WTC11 (cell line): ENCODE results near the gene ZKSCAN3.

Experiments used
- AFF4 ChIP-seq: sonication (generic); formaldehyde crosslinking; IDR thresholded peaks from 2 replicates; pipeline ENCODE4 v1.8.1; 2023; ENCODE audit warnings: mild to moderate bottlenecking, missing genetic modification reagents, borderline replicate concordance
- ATF2 ChIP-seq: sonication (generic); formaldehyde crosslinking; IDR thresholded peaks from 2 replicates; pipeline ENCODE4 v1.8.1; 2022; ENCODE audit warnings: low read depth, missing genetic modification reagents, borderline replicate concordance
- FOXJ3 ChIP-seq: sonication (generic); formaldehyde crosslinking; IDR thresholded peaks from 2 replicates; pipeline ENCODE4 v1.9.0; 2021; ENCODE audit warnings: missing genetic modification reagents, mild to moderate bottlenecking, borderline replicate concordance
- FOXP1 ChIP-seq: sonication (generic); formaldehyde crosslinking; IDR thresholded peaks from 2 replicates; pipeline ENCODE4 v1.8.0; 2022; ENCODE audit warnings: missing genetic modification reagents, mild to moderate bottlenecking, moderate library complexity, borderline replicate concordance
- JUN ChIP-seq: sonication (generic); formaldehyde crosslinking; IDR thresholded peaks from 2 replicates; pipeline ENCODE4 v1.8.0; 2023; ENCODE audit warnings: mild to moderate bottlenecking, missing genetic modification reagents
- MYBL2 ChIP-seq: sonication (generic); formaldehyde crosslinking; IDR thresholded peaks from 2 replicates; pipeline ENCODE4 v1.8.1; 2023; ENCODE audit warnings: mild to moderate bottlenecking, moderate library complexity, missing genetic modification reagents
- NFYB ChIP-seq: sonication (generic); formaldehyde crosslinking; conservative IDR thresholded peaks from 2 replicates; pipeline ENCODE4 v1.8.0; 2022; ENCODE audit warnings: low read depth, missing genetic modification reagents
- SP1 ChIP-seq: sonication (generic); formaldehyde crosslinking; conservative IDR thresholded peaks from 2 replicates; pipeline ENCODE4 v1.8.1; 2022; ENCODE audit warnings: missing genetic modification reagents
- TF ChIP-seq, protein P1 (sequence below): fragments of 200-600 bp; IDR thresholded peaks from 2 replicates; pipeline ENCODE4 v1.8.0; 2022; ENCODE audit warnings: antibody characterized with exemption
- TF ChIP-seq, protein P2 (sequence below): sonication (generic); formaldehyde crosslinking; IDR thresholded peaks from 2 replicates; pipeline ENCODE4 v1.8.0; 2022; ENCODE audit warnings: mild to moderate bottlenecking, missing genetic modification reagents

GRCh38 chr6:28336284-28337120, 13.2 kb upstream of the ZKSCAN3 start:
- TF ChIP-seq JUN (CRISPR knock-in tag) (no peak), AFF4 (CRISPR knock-in tag) (no peak), FOXP1 (no peak), ATF2 (CRISPR knock-in tag) (no peak), SP1 (CRISPR knock-in tag) (no peak), FOXJ3 (CRISPR knock-in tag) (no peak), NFYB (CRISPR knock-in tag) (no peak), MYBL2 (CRISPR knock-in tag) (no peak)
- TF ChIP-seq, protein P1, sequence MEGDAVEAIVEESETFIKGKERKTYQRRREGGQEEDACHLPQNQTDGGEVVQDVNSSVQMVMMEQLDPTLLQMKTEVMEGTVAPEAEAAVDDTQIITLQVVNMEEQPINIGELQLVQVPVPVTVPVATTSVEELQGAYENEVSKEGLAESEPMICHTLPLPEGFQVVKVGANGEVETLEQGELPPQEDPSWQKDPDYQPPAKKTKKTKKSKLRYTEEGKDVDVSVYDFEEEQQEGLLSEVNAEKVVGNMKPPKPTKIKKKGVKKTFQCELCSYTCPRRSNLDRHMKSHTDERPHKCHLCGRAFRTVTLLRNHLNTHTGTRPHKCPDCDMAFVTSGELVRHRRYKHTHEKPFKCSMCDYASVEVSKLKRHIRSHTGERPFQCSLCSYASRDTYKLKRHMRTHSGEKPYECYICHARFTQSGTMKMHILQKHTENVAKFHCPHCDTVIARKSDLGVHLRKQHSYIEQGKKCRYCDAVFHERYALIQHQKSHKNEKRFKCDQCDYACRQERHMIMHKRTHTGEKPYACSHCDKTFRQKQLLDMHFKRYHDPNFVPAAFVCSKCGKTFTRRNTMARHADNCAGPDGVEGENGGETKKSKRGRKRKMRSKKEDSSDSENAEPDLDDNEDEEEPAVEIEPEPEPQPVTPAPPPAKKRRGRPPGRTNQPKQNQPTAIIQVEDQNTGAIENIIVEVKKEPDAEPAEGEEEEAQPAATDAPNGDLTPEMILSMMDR: no peak
- TF ChIP-seq, protein P2, sequence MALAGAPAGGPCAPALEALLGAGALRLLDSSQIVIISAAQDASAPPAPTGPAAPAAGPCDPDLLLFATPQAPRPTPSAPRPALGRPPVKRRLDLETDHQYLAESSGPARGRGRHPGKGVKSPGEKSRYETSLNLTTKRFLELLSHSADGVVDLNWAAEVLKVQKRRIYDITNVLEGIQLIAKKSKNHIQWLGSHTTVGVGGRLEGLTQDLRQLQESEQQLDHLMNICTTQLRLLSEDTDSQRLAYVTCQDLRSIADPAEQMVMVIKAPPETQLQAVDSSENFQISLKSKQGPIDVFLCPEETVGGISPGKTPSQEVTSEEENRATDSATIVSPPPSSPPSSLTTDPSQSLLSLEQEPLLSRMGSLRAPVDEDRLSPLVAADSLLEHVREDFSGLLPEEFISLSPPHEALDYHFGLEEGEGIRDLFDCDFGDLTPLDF (CRISPR knock-in tag): no peak
